DND-41 (cell line): ENCODE results near the gene TARM1.

Experiments
- EZH2 ChIP-seq: IDR thresholded peaks from 3 replicates; pipeline ENCODE4 v1.6.1; 2012; ENCODE audit warnings: borderline replicate concordance, low read depth, mild to moderate bottlenecking, moderate library complexity, low read length, inconsistent platforms; ENCODE audit not compliant: severe bottlenecking
- TF ChIP-seq, protein P1 (sequence below): IDR thresholded peaks from 2 replicates; pipeline ENCODE4 v1.5.1; 2012; ENCODE audit warnings: borderline replicate concordance, low read length, moderate library complexity, mild to moderate bottlenecking; ENCODE audit not compliant: poor library complexity, severe bottlenecking; ENCODE audit errors: extremely low read depth

DNA sequence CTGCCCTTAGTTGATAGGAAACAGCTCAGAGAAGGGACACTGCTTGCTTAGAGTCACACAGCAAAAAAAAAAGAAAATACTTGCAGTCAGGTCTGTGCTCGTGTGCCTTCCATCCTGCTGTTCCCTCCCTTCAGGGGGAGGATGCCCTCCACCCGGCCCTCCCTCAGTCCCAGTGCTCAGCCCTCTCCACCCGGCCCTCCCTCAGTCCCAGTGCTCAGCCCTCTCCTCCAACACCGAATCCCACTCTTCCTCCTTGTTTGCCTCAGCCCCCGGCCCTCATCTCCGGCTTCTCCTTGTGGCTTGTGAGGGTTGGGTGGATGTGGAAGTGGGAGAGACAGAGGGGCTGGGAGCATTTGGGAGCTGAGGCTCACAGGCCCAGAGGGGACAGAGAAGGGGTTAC lies 28.5 kb upstream of the TARM1 start:
- TF ChIP-seq, protein P1, sequence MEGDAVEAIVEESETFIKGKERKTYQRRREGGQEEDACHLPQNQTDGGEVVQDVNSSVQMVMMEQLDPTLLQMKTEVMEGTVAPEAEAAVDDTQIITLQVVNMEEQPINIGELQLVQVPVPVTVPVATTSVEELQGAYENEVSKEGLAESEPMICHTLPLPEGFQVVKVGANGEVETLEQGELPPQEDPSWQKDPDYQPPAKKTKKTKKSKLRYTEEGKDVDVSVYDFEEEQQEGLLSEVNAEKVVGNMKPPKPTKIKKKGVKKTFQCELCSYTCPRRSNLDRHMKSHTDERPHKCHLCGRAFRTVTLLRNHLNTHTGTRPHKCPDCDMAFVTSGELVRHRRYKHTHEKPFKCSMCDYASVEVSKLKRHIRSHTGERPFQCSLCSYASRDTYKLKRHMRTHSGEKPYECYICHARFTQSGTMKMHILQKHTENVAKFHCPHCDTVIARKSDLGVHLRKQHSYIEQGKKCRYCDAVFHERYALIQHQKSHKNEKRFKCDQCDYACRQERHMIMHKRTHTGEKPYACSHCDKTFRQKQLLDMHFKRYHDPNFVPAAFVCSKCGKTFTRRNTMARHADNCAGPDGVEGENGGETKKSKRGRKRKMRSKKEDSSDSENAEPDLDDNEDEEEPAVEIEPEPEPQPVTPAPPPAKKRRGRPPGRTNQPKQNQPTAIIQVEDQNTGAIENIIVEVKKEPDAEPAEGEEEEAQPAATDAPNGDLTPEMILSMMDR, result no peak
- TF ChIP-seq EZH2, result no peak
